Stimulated activated CD8-positive, alpha-beta memory T cell treated with anti-CD3 and anti-CD28 coated beads, Interleukin-15, amount 100 ng/mL, for 48 hours (primary cell): Measurements from ENCODE around the gene DNAH7.
"Not testable (repeated sequence)": the region's sequence is repeated elsewhere in the genome, so short reads cannot be mapped to it uniquely, and the experiment has no call there.

Source experiments
- DNase-seq, 2 donors: peaks; one replicate each; pipeline ENCODE4 v3.0.0-alpha.2; 2020; ENCODE audit warnings: low read depth in 2 of 2

DNAH7 gene

GRCh38 chr2:196068271-196069209 is at the start of gene DNAH7:
TSS of gene DNAH7 (minus strand) at chr2:196068837. CDS start at chr2:196068711, 126 bp downstream.
- DNase-seq, result peak; percentile 85 to 86

DNA sequence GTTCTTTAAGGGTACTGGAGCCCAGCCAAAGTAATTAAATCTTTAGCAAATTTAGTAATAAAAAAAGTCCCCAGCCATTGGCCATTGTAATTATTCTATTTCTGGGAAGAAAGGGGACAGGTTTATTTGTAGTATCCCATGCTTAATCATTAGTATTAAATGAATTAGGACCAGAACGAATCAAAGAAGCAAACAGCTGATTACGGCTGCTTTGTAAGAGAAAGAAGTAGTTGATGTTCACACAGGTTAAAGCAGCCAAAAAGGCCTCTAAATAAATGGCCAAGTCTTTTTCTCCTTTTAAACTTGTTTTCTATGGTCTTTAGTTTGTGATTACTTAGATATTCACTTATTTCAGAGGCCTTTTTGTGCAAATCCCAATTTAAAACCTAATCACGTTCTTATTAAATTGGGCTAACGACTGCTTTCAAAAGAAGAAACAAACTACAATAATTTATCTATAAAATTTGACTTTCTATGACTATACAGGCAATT is 48.6 kb upstream of the DNAH7 start:
- DNase-seq, result no peak

DNA sequence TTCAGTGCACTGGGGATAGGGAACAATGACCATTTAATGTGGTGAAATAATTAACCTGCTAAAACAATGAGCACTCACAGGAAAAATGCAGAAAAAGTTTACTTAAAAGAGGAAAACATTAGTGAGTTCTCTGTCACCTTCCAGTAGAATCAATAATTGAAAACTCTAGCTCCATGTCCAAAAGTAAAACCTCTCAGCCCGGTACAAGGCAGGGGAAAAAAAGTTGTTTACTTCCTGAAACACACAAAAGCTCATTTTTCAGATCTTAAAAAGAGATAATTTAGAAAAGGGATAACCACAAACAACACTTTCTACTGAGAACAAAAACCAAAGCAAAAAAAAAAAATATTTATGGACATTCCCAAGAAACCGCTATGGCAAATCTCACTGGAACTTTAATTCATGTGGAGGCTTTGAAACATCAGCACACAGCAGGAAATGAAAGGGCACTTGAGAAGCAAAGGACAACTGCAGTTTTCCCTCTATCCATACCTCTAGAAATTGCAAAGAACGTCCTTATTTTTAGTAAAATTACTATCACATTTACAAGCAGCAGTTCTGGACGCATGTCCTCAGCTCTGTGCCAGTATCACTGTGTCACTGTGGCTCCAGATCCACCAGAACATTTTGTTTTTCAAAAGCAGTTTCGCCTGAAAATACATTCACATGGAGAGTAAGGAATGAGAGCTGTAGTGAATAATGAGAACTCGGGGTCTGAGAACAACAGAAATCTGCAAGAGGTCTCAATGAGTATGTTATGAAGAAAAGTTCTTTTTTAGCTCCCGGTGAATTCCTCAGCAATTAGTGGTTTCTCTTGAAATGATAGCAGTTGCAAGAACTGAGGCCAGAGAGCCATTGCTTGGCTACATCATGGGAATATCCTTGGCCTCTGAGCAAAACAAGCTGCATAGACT is 44.7 kb upstream of the DNAH7 start:
- DNase-seq, result no peak

DNA sequence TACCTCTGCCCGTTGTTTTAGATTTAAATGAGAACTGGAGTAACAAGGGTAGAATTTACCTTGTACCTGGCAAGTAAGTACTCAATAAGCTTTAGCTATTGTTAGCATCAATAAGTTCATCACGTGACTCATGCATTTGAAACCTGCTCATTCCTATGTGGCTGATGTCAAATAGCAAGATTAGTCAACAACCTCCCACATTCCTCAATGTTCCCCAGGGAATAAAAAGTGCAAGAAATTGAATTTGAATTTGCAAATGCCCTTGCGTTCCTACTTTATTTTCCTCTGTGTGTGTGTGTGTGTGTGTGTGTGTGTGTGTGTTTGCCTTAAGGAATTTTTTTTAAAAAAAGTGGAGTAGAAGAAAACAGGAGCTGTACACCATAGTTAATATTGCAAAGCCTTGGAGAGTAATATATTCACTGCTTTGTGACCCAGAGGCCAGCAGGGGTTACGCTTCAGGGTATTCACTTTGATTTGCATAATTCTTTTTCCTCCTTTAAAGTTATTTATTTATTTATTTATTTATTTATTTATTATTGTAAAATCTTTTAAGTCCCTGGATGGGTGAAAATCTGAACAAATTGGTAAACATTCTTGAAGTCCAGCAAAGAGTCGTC is 43.9 kb upstream of the DNAH7 start:
- DNase-seq, result no peak

- no peak for DNase-seq
These were observed 40.0 kb upstream of the DNAH7 start for GRCh38 chr2:196108604-196109003.

DNA sequence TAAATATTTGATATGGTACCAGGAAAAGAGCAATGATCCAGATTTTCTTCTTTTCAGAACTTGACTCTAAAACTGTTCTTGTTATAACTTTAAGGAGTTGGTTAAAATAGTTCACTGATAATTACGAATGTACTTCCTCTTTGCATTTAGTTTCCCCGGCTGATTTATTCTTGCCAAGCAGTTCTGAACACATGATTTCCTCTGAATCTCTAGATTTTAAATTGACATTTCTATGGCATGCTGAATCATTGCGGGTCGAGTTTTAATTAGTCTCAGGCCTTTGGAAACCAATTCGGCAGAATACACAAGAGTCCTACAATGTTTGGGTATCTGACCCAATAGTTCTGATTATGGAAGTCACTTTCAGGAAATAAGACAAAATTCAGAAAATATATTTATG is 37.3 kb upstream of the DNAH7 start:
- DNase-seq, result no peak

- no peak for DNase-seq
These were observed 35.4 kb upstream of the DNAH7 start for GRCh38 chr2:196104066-196104465.

DNA sequence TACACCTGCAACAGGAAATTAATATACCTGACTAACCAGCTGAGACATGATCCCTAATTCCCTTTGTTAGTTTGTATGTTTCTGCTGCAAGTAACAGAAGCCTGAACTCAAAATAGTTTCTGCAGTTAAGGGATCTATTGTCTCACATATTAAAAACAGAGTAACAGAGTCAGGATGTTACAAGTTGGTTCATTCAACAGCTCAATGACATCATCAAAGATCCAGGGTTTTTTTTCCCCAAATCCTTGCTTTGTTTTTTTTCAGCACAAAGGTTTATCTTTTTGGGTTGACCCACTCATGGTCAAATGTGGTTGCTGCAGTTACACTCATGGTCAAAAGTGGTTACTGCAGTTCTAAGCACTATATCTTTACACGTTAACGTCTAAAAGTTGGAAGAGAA is 35.0 kb upstream of the DNAH7 start:
- DNase-seq, result no peak

- peak; percentile 35 to 38 for DNase-seq
These were observed 32.8 kb upstream of the DNAH7 start for GRCh38 chr2:196101325-196101991.

DNA sequence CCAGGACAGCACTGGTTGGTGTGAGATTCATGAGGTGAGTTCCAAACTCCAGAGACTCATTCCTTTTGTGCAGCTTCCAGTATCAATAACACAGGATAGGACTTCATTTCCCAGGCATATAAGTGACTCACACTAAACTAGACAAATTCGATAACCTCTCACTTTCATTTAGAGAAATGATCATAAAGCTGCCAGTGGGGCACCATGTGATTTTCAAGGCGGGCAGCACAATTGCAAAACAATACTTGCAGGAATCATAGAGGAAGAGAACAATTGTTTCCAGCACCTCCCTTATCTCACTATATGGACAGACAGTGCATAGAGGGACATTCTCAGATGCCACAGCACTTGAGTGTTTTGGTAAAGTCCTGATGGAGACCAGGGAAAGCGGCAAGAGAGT is 31.3 kb upstream of the DNAH7 start:
- DNase-seq, result no peak

DNA sequence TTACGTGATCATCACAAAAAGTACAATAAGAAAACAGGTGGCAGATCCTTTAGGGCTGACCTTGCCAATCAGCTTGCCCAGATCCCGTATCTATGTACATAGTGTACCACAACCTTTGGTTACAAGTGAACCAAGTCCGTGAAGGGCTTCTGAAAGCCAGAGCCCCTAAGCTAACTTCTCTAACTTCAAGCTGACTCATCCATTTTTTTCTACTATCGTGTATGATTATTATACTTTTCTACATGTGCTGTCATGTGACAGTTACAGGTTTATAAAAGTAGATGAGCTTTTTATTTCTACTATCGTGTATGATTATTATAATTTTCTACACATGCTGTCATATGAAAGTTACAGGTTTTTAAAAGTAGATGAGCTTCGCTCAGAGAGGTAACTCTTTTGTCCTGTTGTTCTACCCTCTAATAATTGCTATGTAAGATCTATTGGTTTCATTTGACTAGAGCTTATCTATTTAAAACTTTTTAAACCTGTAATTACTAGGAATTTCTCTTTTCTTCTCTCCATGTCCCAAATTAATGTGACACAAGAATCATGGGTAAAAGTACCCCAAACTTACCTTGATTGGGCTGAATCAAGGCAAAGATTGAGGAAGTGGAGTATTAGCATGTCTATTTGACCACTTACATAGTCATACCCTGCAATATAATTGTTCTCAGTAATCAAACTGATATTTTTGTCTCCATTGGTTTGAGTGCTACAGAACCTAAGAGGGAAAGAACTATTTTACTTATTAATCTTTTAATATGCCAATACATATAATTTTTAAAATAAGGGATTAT is 29.4 kb upstream of the DNAH7 start:
- DNase-seq, result no peak

- no peak for DNase-seq
These were observed 28.5 kb upstream of the DNAH7 start for GRCh38 chr2:196096982-196097745.

DNA sequence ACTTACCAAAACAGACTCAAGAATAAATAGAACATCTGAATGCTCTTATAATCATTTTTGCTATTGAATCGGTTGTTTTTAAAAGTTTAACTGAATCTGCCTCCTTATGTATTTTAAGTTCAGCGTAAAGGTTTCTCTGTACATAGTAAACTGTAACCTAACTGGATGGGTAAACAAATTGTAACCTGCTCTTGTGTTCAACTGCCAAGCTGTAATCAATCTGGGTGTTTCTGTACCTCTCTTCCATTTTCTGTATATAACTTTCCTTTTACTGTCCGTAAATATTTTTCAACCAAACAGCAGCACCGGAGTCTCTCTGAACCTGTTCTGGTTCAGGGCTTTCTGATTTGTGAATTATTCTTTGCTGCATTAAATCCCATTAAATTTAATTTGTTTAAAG is 27.6 kb upstream of the DNAH7 start:
- no peak for DNase-seq

DNA sequence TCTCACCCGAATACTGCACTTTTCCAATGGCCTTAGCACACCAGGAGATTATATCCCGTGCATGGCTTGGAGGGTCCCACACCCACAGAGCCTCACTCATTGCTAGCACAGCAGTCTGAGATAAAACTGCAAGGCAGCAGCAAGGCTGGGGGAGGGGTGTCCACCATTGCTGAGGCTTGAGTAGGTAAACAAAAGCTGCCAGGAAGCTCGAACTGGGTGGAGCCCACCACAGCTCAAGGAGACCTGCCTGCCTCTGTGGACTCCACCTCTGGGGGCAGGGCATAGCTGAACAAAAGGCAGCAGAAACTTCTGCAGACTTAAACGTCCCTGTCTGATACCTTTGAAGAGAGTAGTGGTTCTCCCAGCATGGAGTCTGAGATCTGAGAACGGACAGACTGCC is 20.8 kb upstream of the DNAH7 start:
- not testable (repeated sequence) for DNase-seq

DNA sequence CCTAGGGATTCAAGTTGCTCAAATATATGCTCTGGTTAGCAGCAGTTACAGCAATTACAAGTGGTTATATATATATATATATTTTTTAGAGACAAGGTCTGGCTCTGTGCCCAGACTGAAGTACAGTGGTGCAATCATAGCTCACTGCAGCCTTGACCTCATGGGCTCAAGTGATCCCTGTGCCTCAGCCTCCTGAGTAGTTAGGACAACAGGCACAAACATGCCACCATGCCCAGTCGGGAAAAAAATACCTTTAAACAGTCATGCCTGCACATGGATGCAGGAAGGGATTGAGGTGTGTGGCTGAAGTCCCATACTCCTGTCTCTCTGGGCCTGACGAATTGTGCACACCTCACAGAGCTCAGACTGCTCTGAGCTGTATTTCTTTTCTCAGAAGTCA is 19.6 kb upstream of the DNAH7 start:
- DNase-seq, result no peak

- DNase-seq, result no peak
These were observed 18.1 kb upstream of the DNAH7 start for GRCh38 chr2:196086517-196087368.

DNA sequence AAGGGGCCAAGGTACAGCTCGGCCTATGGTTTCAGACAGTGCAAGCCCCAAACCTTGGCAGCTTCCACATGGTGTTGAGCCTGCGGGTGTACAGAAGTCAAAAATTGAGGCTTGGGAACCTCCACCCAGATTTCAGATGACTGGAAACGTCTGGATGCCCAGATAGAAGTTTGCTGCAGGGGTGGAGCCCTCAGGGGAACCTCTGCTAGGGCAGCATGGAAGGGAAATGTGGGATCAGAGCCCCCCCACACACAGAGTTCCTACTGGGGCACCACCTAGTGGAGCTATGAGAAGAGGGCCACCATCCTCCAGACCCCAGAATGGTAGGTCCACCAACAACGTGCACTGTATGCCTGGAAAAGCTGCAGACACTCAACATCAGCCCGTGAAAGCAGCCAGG is 15.0 kb upstream of the DNAH7 start:
- DNase-seq, result no peak

DNA sequence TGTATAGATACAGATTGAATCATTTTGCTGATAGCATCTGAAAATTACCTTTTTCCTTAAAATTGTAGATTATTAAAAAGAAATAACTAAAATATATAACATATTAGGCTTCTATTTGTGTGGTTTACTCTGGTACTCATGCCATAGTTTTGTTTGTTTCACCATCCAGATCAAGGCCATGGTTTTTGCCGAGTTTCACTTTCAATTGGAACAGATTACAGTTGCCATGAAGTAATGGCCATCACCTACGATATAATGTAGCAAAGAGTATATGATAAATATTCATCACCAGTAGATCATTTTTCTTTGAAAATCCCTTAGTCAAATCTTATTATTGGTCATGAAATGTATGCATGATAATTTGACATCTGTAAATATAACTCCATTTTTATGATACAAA is 11.9 kb upstream of the DNAH7 start:
- DNase-seq, result no peak

DNA sequence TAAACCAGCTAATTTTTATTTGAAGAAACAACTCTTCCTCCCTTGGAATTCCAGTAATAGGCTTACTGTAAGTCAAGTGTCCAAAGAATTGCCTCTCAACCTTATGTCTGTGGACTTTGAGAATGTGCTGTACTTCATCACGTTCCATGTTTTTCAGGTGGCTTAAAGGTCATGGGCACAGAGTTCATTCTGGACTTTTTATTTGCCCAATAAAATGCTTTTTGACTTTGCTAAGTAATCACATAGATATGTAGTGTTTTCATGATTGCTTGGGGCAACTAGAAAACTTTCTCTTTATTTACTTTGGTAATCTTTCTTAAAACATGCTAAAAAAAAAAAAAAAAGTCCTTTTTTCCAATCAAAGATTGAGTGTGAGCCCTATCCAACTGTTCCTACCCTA is 10.4 kb upstream of the DNAH7 start:
- DNase-seq, result no peak
